Nephron (organoid): ENCODE data around the gene WDR12.
"Not testable (repeated sequence)": the region's sequence is repeated elsewhere in the genome, so short reads cannot be mapped to it uniquely, and the experiment has no call there.

Source experiments
- H3K27ac Mint-ChIP-seq, 3 experiments: 2 replicates each; pipeline ENCODE4 v1.8.0; 2020; ENCODE audit warnings: mixed read lengths in 3 of 3, mild to moderate bottlenecking in 2 of 3, moderate library complexity in 1 of 3
- H3K27me3 Mint-ChIP-seq: 2 replicates; pipeline ENCODE4 v1.8.0; 2021; ENCODE audit warnings: low read depth, mild to moderate bottlenecking, moderate library complexity, mixed read lengths
- H3K36me3 Mint-ChIP-seq: 2 replicates; pipeline ENCODE4 v1.8.0; 2020; ENCODE audit warnings: low read depth, mixed read lengths
- H3K4me1 Mint-ChIP-seq: 2 replicates; pipeline ENCODE4 v1.8.0; 2020; ENCODE audit warnings: mixed read lengths
- H3K4me3 Mint-ChIP-seq, 3 experiments: 2 replicates each; pipeline ENCODE4 v1.8.0; 2020; ENCODE audit warnings: mild to moderate bottlenecking in 3 of 3, mixed read lengths in 3 of 3, moderate library complexity in 2 of 3
- H3K9me3 Mint-ChIP-seq: 2 replicates; pipeline ENCODE4 v1.8.0; 2020; ENCODE audit warnings: mixed read lengths
- CTCF ChIP-seq, 3 experiments: fragments of 200-600 bp; sonication (generic); IDR thresholded peaks; one replicate each; pipeline ENCODE4 v1.5.0; 2021; ENCODE audit warnings: antibody characterized with exemption in 3 of 3; ENCODE audit not compliant: unreplicated experiment in 3 of 3

WDR12 gene

GRCh38 chr2:202932425-202933138 lies 21.1 kb upstream of the WDR12 start:
- Mint-ChIP-seq H3K9me3 (no peaks in the 10 kb centered on the region), H3K4me3 (no peak overlapping the region), H3K4me1 (no peaks in the 10 kb centered on the region), H3K36me3 (peaks cover 60% of the 10 kb centered on the region), H3K27ac (no peak overlapping the region), H3K27me3 (no peaks in the 10 kb centered on the region)
- no peak for TF ChIP-seq CTCF (IDR thresholded peaks at IDR 0.05; ENCODE audit: unreplicated experiment in 3 of 3)

DNA sequence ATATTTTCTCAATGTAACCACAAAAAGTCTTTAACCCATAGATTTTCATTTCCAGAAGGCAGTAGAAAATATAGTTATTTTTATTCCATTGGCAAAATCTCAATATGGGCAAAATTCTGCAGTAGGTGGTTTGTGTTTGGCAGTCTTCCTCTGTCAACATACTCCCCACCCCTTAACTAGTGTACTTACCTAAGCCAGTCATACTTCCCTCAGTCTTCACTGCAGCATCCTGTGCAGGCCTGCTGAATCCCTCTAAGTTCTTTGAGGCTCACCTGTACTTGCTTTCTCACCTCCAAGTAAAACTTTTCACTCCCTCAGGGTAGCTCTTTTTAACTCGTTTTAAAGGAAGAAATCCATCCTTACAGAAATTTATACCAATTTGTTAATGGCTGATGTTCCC lies 7.4 kb upstream of the WDR12 start:
- peaks cover 19% of the 10 kb centered on the region for H3K36me3 Mint-ChIP-seq
- H3K27me3 Mint-ChIP-seq, result no peaks in the 10 kb centered on the region
- H3K4me3 Mint-ChIP-seq, result no peak overlapping the region
- H3K4me1 Mint-ChIP-seq, result no peaks in the 10 kb centered on the region
- H3K9me3 Mint-ChIP-seq, result peaks cover 4% of the 10 kb centered on the region
- H3K27ac Mint-ChIP-seq, result no peak overlapping the region
- TF ChIP-seq CTCF (IDR thresholded peaks at IDR 0.05; ENCODE audit: unreplicated experiment in 3 of 3), result no peak

DNA sequence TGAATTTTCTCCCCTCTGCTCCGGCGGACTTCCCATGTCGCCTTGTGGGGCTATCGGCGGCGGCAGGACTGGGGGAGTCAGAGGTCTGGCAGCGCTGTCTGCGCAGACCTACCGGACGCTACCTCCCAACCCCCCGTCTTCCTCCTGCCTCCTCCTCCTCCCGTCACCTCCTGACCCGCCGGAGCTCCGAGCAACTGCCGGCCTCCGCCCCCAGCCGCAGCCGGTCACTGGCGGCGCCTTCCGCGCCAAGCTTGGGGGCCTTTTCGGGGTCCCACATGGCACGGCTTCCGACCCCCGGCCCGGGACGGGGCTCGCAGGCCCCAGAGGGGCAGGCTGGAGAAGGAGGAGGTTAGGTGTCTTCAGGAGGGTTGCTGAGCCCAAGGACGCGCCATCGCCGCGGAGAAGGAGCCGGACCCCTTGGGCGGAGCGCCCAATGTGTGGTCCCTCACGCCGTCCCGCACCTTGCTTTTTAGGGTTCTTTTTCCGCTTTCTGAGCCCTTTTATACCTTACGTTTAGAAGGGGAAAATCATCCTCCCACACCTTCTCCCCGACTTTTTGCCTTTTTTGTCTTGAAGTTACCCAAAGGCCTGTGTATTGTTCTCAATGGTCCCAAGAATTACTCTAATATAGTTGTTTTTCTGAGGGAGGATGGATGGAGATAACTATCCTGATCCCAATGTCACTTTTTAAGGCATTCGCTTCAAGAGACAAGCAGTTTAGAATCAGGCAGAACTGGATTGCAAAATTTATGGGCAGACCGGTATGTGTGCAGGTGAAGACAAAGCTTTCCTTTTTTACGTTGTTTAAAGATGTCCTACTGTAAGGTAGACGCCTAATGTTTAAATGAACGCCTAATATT lies 1.1 kb upstream of the WDR12 start:
- H3K27me3 Mint-ChIP-seq, H3K9me3 Mint-ChIP-seq: not testable (repeated sequence)
- Mint-ChIP-seq H3K27ac (peak overlapping the region; percentile 97 to 99 (median 99)), H3K4me3 (peak overlapping the region; percentile 95 to 99 (median 98)), H3K36me3 (peaks cover 17% of the 10 kb centered on the region), H3K4me1 (peaks cover 17% of the 10 kb centered on the region)

GRCh38 chr2:202911203-202911511 lies 316 bp downstream of the WDR12 start:
- no peaks in the 10 kb centered on the region for H3K27me3 Mint-ChIP-seq
- peak overlapping the region; percentile 95 to 99 (median 98) for H3K4me3 Mint-ChIP-seq
- H3K36me3 Mint-ChIP-seq, result peaks cover 29% of the 10 kb centered on the region
- peaks cover 17% of the 10 kb centered on the region for H3K4me1 Mint-ChIP-seq
- no peak for TF ChIP-seq CTCF (IDR thresholded peaks at IDR 0.05; ENCODE audit: unreplicated experiment in 3 of 3)
- peak overlapping the region; percentile 97 to 99 (median 98) for H3K27ac Mint-ChIP-seq
- H3K9me3 Mint-ChIP-seq, result no peaks in the 10 kb centered on the region

GRCh38 chr2:202910698-202911097 lies 775 bp downstream of the WDR12 start:
- Mint-ChIP-seq H3K27ac (peak overlapping the region; percentile 97 to 99 (median 98)), H3K36me3 (peaks cover 34% of the 10 kb centered on the region), H3K9me3 (peaks cover under 1% of the 10 kb centered on the region), H3K4me3 (peak overlapping the region; percentile 95 to 99 (median 98)), H3K4me1 (peaks cover 17% of the 10 kb centered on the region), H3K27me3 (no peaks in the 10 kb centered on the region)
- no peak for TF ChIP-seq CTCF (IDR thresholded peaks at IDR 0.05; ENCODE audit: unreplicated experiment in 3 of 3)

- H3K9me3 Mint-ChIP-seq, result not testable (repeated sequence)
These were observed 1.2 kb downstream of the WDR12 start for GRCh38 chr2:202910250-202910649.

More at GRCh38 chr2:202910250-202910649, 1.2 kb downstream of the WDR12 start:
- Mint-ChIP-seq H3K4me3 (peak overlapping the region; percentile 95 to 99 (median 98)), H3K27ac (peak overlapping the region; percentile 74 to 99 (median 97)), H3K36me3 (peaks cover 38% of the 10 kb centered on the region), H3K4me1 (peaks cover 17% of the 10 kb centered on the region)
- H3K27me3 Mint-ChIP-seq, result not testable (repeated sequence)
